Liver (tissue), 9 donors: Measurements from ENCODE around the gene DAD1. TPM values are rescaled to one million over a fixed set of nuclear protein-coding genes. Genes with fewer than 3 reads are reported as not detected.

Source experiments
- DNase-seq: peaks from one replicate; pipeline ENCODE4 v3.0.0-alpha.2; 2017; ENCODE audit warnings: low spot score
- H3K27ac ChIP-seq, 2 donors: one replicate each; pipeline ENCODE4 v1.7.0; 2013; ENCODE audit warnings: inconsistent platforms in 2 of 2, low read length in 2 of 2, control low read depth in 1 of 2, low read depth in 1 of 2, mild to moderate bottlenecking in 1 of 2
- H3K27me3 ChIP-seq, 4 donors: one replicate each; pipeline versions ENCODE4 v1.6.1 to v1.7.0; 2013; ENCODE audit warnings: low read length in 3 of 4, inconsistent platforms in 1 of 4, mild to moderate bottlenecking in 1 of 4, moderate library complexity in 1 of 4; ENCODE audit not compliant: control insufficient read depth in 4 of 4, insufficient read depth in 4 of 4
- H3K36me3 ChIP-seq, 4 donors: one replicate each; pipeline versions ENCODE4 v1.6.1 to v1.7.0; 2013; ENCODE audit warnings: low read length in 3 of 4, mild to moderate bottlenecking in 3 of 4, low read depth in 1 of 4, moderate library complexity in 1 of 4; ENCODE audit not compliant: control insufficient read depth in 4 of 4, insufficient read depth in 3 of 4
- H3K4me1 ChIP-seq, 4 donors: one replicate each; pipeline versions ENCODE4 v1.6.1 to v1.7.0; 2013; ENCODE audit warnings: low read length in 3 of 4, mild to moderate bottlenecking in 3 of 4, moderate library complexity in 1 of 4; ENCODE audit not compliant: control insufficient read depth in 4 of 4, insufficient read depth in 4 of 4
- H3K4me3 ChIP-seq, 3 donors: one replicate each; pipeline versions ENCODE4 v1.6.1 to v1.7.0; 2013; ENCODE audit warnings: low read length in 3 of 3, control low read depth in 1 of 3, low read depth in 1 of 3, mild to moderate bottlenecking in 1 of 3
- H3K9ac ChIP-seq, 2 donors: one replicate each; pipeline ENCODE4 v1.7.0; 2013; ENCODE audit warnings: low read length in 2 of 2, mild to moderate bottlenecking in 2 of 2, moderate library complexity in 2 of 2, control low read depth in 1 of 2, low read depth in 1 of 2
- H3K9me3 ChIP-seq, 4 donors: one replicate each; pipeline versions ENCODE4 v1.6.1 to v1.7.0; 2013; ENCODE audit warnings: low read length in 3 of 4; ENCODE audit not compliant: control insufficient read depth in 4 of 4
- EGR1 ChIP-seq, 2 donors: IDR thresholded peaks; 2 replicates each; pipeline ENCODE4 v1.6.1; 2016 to 2018; ENCODE audit warnings: antibody characterized with exemption in 2 of 2, low read depth in 2 of 2
- FOXA1 ChIP-seq: IDR thresholded peaks from 2 replicates; pipeline ENCODE4 v1.6.1; 2016; ENCODE audit warnings: antibody characterized with exemption
- FOXA2 ChIP-seq: IDR thresholded peaks from 2 replicates; pipeline ENCODE4 v1.6.1; 2016; ENCODE audit warnings: antibody characterized with exemption
- GABPA ChIP-seq, 2 donors: IDR thresholded peaks in 1 of 2; conservative IDR thresholded peaks in 1 of 2; 2 replicates each; pipeline ENCODE4 v1.6.1; 2016; ENCODE audit warnings: antibody characterized with exemption in 2 of 2, mild to moderate bottlenecking in 1 of 2, moderate library complexity in 1 of 2
- HNF4A ChIP-seq, 2 donors: conservative IDR thresholded peaks; 2 replicates each; pipeline ENCODE4 v1.6.1; 2016; ENCODE audit warnings: antibody characterized with exemption in 2 of 2, mild to moderate bottlenecking in 2 of 2
- HNF4G ChIP-seq: IDR thresholded peaks from 2 replicates; pipeline ENCODE4 v1.6.1; 2016; ENCODE audit warnings: antibody characterized with exemption
- JUND ChIP-seq, 2 donors: IDR thresholded peaks; 2 replicates each; pipeline ENCODE4 v1.6.1; 2016; ENCODE audit warnings: antibody characterized with exemption in 2 of 2
- NR2F2 ChIP-seq: IDR thresholded peaks from 2 replicates; pipeline ENCODE4 v1.6.1; 2016; ENCODE audit warnings: antibody characterized with exemption
- RAD21 ChIP-seq, 2 donors: IDR thresholded peaks; 2 replicates each; pipeline ENCODE4 v1.6.1; 2016; ENCODE audit warnings: antibody characterized with exemption in 2 of 2, mild to moderate bottlenecking in 2 of 2
- RXRA ChIP-seq, 2 donors: IDR thresholded peaks; 2 replicates each; pipeline ENCODE4 v1.6.1; 2017 to 2018; ENCODE audit warnings: antibody characterized with exemption in 2 of 2, mild to moderate bottlenecking in 1 of 2
- SP1 ChIP-seq: IDR thresholded peaks from 2 replicates; pipeline ENCODE4 v1.6.1; 2018; ENCODE audit warnings: antibody characterized with exemption, mild to moderate bottlenecking
- TAF1 ChIP-seq: conservative IDR thresholded peaks from 2 replicates; pipeline ENCODE4 v1.6.1; 2016; ENCODE audit warnings: antibody characterized with exemption, mild to moderate bottlenecking
- YY1 ChIP-seq: IDR thresholded peaks from 2 replicates; pipeline ENCODE4 v1.6.1; 2016; ENCODE audit warnings: antibody characterized with exemption, mild to moderate bottlenecking
- WGBS: extraction: QIAGEN DNeasy Blood & Tissue Kit; methylation state at CpG from one replicate; pipeline ENCODE4 v1.1.7; 2013; 5-methylcytosine and 5-hydroxymethylcytosine counted together
- polyA plus RNA-seq, 2 donors: library from polyadenylated mRNA; stranded (reverse) in 1 of 2; unstranded in 1 of 2; fragments of 200-250 nt in 1 of 2; fragments of >200 nt in 1 of 2; fragmentation: Nextera tagmentation in 1 of 2; extraction: Ambion mirVana in 1 of 2; gene quantifications; one replicate each; pipeline versions ENCODE4 v1.2.1 to v1.2.3, GENCODE V29; 2013 to 2015
- total RNA-seq, 2 donors: library from RNA; depleted of rRNA; stranded (reverse); fragments of >200 nt; gene quantifications; one replicate each; pipeline ENCODE4 v1.2.3, GENCODE V29; 2014
- TF ChIP-seq, protein P1 (sequence below): fragments of 150-350 bp; IDR thresholded peaks from 2 replicates; pipeline ENCODE4 v1.5.1; 2017; ENCODE audit warnings: improper control_type of control experiment, low read depth, low read length; ENCODE audit not compliant: missing input control
- TF ChIP-seq, protein P2 (sequence below): IDR thresholded peaks from 2 replicates; pipeline ENCODE4 v1.6.1; 2016; ENCODE audit warnings: antibody characterized with exemption, mild to moderate bottlenecking
- TF ChIP-seq, protein P3 (sequence below): IDR thresholded peaks from 2 replicates; pipeline ENCODE4 v1.6.1; 2016; ENCODE audit warnings: antibody characterized with exemption
- TF ChIP-seq, protein P4 (sequence below): IDR thresholded peaks from 2 replicates; pipeline ENCODE4 v1.6.1; 2016; ENCODE audit warnings: antibody characterized with exemption
- TF ChIP-seq, protein P5 (sequence below): IDR thresholded peaks from 2 replicates; pipeline ENCODE4 v1.6.1; 2016; ENCODE audit warnings: antibody characterized with exemption
- donor health status: healthy.
- donor health status: healthy.
- donor health status: healthy.
- donor health status: healthy.
- donor health status: healthy.

Gene DAD1
- total and polyA plus RNA-seq, 4 donors = 142 to 254 (median 205) TPM

DNA sequence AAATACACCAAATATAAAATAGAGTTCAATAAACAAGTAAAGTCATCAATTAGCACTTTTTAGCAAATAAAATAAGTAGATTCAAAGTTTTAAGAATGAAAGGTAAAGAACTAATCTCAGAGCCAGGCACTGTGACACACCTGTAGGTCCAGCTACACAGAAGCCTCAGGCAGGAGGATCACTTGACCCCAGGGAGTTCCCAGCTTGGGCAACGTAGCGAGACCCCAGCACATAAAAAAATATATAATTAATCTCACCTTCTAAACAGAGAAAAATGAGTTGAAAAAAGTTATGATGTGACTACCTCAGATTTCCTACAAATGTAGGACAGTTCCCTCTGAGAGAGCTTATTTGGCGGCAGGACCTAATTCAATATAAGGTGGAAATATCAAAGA, 19.3 kb downstream of the DAD1 start:
- H3K4me1 ChIP-seq = no peaks in the 10 kb centered on the region
- TF ChIP-seq, protein P1, sequence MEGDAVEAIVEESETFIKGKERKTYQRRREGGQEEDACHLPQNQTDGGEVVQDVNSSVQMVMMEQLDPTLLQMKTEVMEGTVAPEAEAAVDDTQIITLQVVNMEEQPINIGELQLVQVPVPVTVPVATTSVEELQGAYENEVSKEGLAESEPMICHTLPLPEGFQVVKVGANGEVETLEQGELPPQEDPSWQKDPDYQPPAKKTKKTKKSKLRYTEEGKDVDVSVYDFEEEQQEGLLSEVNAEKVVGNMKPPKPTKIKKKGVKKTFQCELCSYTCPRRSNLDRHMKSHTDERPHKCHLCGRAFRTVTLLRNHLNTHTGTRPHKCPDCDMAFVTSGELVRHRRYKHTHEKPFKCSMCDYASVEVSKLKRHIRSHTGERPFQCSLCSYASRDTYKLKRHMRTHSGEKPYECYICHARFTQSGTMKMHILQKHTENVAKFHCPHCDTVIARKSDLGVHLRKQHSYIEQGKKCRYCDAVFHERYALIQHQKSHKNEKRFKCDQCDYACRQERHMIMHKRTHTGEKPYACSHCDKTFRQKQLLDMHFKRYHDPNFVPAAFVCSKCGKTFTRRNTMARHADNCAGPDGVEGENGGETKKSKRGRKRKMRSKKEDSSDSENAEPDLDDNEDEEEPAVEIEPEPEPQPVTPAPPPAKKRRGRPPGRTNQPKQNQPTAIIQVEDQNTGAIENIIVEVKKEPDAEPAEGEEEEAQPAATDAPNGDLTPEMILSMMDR = no peak
- TF ChIP-seq JUND (IDR thresholded peaks at IDR 0.05) (no peak), HNF4G (no peak), GABPA (IDR thresholded peaks at IDR 0.05 in 1 of 2, conservative IDR thresholded peaks at IDR 0.05 in 1 of 2) (no peak), NR2F2 (no peak), HNF4A (conservative IDR thresholded peaks at IDR 0.05) (no peak), FOXA2 (no peak), YY1 (no peak), SP1 (no peak), EGR1 (IDR thresholded peaks at IDR 0.05; ENCODE audit: low read depth in 2 of 2) (no peak), RXRA (IDR thresholded peaks at IDR 0.05) (no peak), FOXA1 (no peak), TAF1 (no peak), RAD21 (IDR thresholded peaks at IDR 0.05) (no peak)
- TF ChIP-seq, protein P2, sequence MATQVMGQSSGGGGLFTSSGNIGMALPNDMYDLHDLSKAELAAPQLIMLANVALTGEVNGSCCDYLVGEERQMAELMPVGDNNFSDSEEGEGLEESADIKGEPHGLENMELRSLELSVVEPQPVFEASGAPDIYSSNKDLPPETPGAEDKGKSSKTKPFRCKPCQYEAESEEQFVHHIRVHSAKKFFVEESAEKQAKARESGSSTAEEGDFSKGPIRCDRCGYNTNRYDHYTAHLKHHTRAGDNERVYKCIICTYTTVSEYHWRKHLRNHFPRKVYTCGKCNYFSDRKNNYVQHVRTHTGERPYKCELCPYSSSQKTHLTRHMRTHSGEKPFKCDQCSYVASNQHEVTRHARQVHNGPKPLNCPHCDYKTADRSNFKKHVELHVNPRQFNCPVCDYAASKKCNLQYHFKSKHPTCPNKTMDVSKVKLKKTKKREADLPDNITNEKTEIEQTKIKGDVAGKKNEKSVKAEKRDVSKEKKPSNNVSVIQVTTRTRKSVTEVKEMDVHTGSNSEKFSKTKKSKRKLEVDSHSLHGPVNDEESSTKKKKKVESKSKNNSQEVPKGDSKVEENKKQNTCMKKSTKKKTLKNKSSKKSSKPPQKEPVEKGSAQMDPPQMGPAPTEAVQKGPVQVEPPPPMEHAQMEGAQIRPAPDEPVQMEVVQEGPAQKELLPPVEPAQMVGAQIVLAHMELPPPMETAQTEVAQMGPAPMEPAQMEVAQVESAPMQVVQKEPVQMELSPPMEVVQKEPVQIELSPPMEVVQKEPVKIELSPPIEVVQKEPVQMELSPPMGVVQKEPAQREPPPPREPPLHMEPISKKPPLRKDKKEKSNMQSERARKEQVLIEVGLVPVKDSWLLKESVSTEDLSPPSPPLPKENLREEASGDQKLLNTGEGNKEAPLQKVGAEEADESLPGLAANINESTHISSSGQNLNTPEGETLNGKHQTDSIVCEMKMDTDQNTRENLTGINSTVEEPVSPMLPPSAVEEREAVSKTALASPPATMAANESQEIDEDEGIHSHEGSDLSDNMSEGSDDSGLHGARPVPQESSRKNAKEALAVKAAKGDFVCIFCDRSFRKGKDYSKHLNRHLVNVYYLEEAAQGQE = no peak
- TF ChIP-seq, protein P3, sequence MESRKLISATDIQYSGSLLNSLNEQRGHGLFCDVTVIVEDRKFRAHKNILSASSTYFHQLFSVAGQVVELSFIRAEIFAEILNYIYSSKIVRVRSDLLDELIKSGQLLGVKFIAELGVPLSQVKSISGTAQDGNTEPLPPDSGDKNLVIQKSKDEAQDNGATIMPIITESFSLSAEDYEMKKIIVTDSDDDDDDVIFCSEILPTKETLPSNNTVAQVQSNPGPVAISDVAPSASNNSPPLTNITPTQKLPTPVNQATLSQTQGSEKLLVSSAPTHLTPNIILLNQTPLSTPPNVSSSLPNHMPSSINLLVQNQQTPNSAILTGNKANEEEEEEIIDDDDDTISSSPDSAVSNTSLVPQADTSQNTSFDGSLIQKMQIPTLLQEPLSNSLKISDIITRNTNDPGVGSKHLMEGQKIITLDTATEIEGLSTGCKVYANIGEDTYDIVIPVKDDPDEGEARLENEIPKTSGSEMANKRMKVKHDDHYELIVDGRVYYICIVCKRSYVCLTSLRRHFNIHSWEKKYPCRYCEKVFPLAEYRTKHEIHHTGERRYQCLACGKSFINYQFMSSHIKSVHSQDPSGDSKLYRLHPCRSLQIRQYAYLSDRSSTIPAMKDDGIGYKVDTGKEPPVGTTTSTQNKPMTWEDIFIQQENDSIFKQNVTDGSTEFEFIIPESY = no peak
- TF ChIP-seq, protein P4, sequence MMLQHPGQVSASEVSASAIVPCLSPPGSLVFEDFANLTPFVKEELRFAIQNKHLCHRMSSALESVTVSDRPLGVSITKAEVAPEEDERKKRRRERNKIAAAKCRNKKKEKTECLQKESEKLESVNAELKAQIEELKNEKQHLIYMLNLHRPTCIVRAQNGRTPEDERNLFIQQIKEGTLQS = no peak
- TF ChIP-seq, protein P5, sequence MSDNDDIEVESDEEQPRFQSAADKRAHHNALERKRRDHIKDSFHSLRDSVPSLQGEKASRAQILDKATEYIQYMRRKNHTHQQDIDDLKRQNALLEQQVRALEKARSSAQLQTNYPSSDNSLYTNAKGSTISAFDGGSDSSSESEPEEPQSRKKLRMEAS = no peak
- peak overlapping the region in 1 of 2 donors; percentile 18 for H3K9ac ChIP-seq
- no peak for DNase-seq
- no peaks in the 10 kb centered on the region for H3K9me3 ChIP-seq
- WGBS = 87% methylated on average over 3 of the region's 3 CpGs
- peaks cover 6 to 51% (median 30%) of the 10 kb centered on the region in 4 donors for H3K36me3 ChIP-seq
- no peak overlapping the region for H3K4me3 ChIP-seq
- no peaks in the 10 kb centered on the region for H3K27me3 ChIP-seq
- no peak overlapping the region for H3K27ac ChIP-seq
